NCI-H345 (cell line): ENCODE measurements around the gene BCL11B.

Experiments
- DNase-seq: peaks from one replicate; lab custom pipeline; 2025; lab: John Stamatoyannopoulos, UW

The BCL11B gene

GRCh38 chr14:99181804-99182520 is 90.0 kb downstream of the BCL11B start:
- no peak for DNase-seq

GRCh38 chr14:99181241-99181640 is 90.8 kb downstream of the BCL11B start:
- no peak for DNase-seq

GRCh38 chr14:99179946-99180345 is 92.1 kb downstream of the BCL11B start:
- no peak for DNase-seq

GRCh38 chr14:99179506-99179905 is 92.5 kb downstream of the BCL11B start:
- no peak for DNase-seq

DNA sequence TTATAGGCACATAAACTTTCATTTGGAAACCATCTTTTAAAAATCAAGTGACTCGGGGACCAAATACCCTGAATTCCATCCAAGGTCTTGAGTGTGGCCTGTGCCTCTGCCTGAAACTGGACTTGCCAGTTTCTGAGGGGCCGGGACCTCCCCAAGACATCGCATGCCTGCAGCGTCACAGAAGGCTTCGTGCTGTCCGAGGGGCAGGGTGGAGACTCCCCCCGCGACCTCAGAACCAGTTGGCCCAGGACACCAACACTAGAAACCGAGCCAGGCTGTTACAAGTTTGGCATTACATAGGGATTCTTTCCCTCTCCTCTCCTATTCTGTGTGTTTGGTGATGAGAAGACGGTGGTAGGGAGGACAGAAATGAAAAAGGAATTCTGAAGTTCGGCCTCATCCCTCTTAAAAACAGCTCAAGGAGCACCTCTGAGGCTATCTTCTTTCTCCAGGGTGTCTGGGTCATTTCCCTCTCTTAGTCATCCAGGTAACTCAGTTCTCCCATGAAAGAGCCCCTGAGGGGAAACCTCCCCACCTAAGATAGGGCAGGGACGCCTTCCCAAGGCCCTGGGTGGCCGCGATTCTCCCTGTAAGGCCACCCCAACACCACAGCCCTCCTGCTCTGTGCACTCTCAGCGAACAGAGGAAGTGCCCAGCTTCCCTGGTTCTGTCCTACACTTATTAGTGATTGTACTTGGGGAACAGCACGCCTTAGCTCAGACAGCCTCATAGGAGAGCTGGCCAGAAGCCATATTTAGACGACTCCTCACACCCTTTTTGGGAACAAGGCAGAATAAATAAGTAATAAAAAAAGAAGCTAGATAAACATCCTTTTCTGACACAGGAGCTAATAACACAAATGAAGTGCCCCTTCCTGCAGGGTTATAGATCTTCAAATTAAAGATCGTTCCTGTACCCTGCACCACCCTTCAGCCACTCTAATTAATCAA is 93.8 kb downstream of the BCL11B start:
- no peak for DNase-seq

DNA sequence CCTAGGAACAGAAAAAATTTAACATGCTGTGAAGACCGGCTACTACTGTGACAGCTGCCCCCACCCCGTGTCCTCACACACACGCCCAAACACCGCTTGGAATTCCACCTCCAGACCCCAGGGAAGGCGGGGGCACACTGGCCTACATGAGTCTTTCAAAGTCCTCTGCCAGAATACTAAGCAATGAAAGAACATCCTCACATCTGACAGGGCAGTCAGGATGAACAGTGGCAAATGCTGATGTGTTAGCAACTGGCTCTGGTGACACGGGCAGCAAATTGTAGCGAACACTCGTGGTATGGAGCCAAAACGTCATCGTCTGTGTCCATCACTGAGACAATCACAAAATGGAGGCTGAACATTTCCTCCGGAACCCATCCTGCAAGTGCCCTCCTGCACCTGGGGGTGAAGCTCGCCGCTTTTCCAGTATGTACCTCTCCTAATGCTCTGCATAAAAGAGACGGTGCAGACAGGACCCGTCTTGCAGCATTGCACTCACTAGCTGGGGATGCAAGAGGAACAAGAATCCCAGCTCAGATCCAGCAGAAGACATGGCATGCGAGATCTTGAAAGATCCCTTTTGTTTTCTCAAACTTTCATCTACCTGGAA is 94.8 kb downstream of the BCL11B start:
- DNase-seq: no peak

- DNase-seq: no peak
Observed at GRCh38 chr14:99176156-99176945, 95.6 kb downstream of the BCL11B start.

GRCh38 chr14:99175331-99176155 is 96.5 kb downstream of the BCL11B start:
- no peak for DNase-seq

DNA sequence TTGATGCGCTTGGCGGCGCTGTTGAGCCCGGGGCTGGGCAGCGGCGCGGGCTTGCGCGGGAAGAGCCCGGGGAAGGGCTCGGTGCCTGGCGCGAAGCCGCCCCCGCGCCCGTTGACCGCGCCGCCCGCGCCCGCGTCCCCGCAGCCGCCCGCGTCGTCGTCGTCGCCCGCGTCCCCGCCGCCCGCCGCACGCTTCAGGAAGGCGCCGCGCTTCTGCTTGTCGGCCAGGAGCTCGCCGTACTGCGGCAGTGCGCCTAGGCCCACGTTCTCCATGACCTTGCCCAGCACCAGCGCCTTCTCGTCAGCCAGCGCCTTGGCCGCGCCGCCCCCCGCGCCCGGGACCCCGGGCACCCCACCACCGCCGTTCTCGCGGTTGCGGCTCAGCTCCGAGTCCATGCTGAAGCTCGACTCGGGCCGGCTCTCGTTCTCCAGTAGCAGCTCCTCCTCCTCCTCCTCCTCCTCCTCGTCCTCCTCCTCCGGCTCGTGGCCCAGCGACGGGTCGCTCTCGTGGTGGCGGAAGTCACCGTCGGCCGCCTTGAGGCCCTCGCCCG is 97.2 kb downstream of the BCL11B start:
- DNase-seq: no peak

DNA sequence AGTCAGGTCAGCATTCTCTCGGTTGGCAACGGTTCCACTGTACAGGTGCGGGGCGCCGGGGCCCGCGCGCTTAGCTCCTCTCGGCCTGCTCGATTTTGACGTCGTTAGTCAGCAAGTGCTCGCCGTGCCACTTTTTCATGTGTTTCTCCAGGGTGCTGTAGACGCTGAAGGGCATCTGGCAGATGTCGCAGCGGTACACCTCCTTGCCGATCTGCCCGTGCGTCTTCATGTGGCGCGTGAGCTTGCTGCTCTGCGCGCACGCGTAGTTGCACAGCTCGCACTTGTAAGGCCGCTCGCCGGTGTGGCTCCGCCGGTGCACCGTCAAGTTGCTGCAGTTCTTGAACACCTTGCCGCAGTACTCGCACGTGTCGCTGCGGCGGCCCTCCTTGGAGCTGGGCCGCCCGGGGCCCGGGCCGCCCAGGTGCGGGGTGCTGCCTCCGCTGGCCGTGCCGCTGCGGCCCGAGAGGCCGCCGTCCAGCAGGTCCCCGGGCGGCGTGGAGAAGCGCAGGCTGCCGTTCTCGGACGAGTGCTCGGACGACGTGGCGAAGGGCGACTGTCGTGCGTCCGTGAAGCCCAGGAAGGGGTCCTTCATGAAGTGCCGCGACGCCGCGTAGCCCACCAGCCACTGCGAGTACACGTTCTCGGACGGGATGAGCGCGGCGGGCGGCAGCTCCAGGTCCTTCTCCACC is 97.8 kb downstream of the BCL11B start:
- no peak for DNase-seq

- DNase-seq: no peak
Observed at GRCh38 chr14:99173506-99173905, 98.5 kb downstream of the BCL11B start.

GRCh38 chr14:99173086-99173485 is 98.9 kb downstream of the BCL11B start:
- no peak for DNase-seq

DNA sequence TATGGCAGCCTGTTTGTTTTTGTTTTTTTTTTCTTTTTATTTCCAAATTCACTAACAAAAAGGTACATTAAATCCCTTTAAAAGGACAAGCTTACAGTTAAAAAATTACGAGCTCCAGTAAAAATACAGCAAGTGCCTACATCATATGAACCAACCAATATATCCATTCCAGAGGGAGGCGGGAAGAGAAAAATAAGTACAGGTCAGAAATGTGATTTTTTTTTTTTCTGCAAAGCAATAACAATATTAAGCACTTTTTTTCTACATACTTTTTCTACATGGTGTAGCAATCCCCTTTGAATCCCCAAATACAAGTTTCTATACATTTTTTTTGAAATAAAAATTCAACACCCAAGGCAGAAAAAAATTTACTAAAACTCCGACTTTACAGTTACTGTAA is 100.6 kb downstream of the BCL11B start:
- DNase-seq: no peak

GRCh38 chr14:99169776-99170356 is 102.1 kb downstream of the BCL11B start:
- no peak for DNase-seq

DNA sequence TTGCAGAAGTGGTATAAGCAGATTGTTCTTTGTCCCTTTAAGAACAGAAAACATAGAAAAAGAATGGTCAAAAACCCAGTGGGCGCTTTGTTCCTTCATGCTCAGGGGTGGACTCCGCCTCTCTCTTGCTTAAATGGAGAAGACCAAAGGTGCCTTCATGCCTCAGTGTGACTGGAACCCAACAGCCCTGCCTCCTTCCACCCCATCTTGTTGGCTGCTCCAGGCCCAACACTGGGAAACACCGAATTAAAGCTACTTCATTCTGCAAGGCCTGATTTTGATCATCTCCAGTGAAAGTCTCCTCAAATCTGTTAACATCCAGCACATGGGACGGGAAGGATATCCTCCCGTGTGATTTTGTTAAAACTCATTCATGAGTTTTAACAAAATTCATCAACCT is 103.7 kb downstream of the BCL11B start:
- DNase-seq: no peak

DNA sequence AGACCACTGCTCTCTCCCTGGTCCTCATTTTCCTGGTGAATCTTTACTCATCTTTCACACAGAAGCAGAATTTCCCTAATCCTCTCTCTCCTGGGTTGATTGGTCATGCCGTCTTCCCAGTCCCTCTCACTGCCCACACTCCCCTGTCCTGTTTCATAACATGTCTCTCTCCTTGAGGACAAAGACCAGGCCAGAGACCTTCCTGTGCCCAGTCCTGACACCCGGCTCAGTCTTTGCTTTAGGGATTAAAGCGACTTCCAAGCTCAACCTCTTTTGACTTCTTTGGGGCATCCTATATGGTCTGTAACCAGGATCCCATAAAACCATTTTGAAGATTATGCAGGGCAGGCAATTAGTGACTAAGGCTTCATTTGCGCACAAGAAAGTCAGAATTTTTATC is 105.5 kb downstream of the BCL11B start:
- DNase-seq: no peak

DNA sequence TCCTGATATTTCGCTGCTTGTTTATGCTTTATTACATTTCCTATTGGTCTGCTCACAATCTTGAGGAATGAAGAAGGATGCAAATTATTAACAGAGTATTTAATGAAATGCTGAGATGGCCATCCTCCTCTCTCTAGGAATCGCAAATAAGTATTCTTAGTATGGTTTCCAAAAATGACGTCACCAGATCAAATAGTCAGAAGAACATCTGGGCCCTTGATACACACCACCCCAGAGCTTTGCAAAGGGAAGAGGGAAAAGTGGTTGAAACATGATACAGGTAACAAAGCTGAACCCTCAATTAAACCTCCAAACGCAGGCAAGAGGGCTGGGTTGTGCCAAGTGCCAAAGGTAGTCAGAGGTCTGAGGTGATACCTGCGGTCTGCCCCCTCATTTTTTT is 107.3 kb downstream of the BCL11B start:
- peak; percentile 61 for DNase-seq

- no peak for DNase-seq
Observed at GRCh38 chr14:99163446-99163845, 108.6 kb downstream of the BCL11B start.
